Glomerular visceral epithelial cell (primary cell): ENCODE data around the gene TRRAP.
A peak's percentile ranks its signal among the peaks of the same experiment; 100 is the strongest.
"Not testable (repeated sequence)": the region's sequence is repeated elsewhere in the genome, so short reads cannot be mapped to it uniquely, and the experiment has no call there.

Source experiments
- DNase-seq: peaks from one replicate; pipeline ENCODE4 v3.0.0-alpha.2; 2016; ENCODE audit errors: extremely low spot score

TRRAP gene

DNA sequence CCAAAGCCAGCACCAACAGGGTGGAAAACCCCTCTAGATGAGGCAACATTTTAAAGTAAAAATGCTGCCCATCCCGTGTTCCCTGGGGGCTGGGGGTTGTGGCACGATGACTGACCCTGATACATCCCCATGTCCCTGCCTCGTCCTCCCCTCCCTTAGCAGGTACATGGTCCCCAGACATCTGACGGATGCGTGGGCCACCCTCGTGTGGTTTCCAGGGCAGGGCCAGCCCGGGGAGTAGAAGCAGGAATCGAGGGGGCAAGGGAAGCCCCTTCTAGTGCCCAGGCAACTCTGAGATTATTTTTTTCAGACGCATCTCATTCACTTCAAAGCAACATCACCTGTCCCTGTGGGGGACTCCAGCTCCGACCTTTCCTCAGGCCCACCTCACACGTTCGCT lies 12.0 kb upstream of the TRRAP start:
- no peak for DNase-seq

- no peak for DNase-seq
Observed at GRCh38 chr7:98866765-98867164, 11.6 kb upstream of the TRRAP start.

GRCh38 chr7:98868450-98868849 lies 9.9 kb upstream of the TRRAP start:
- DNase-seq = no peak

GRCh38 chr7:98869027-98869596 lies 9.2 kb upstream of the TRRAP start:
- DNase-seq = no peak

DNA sequence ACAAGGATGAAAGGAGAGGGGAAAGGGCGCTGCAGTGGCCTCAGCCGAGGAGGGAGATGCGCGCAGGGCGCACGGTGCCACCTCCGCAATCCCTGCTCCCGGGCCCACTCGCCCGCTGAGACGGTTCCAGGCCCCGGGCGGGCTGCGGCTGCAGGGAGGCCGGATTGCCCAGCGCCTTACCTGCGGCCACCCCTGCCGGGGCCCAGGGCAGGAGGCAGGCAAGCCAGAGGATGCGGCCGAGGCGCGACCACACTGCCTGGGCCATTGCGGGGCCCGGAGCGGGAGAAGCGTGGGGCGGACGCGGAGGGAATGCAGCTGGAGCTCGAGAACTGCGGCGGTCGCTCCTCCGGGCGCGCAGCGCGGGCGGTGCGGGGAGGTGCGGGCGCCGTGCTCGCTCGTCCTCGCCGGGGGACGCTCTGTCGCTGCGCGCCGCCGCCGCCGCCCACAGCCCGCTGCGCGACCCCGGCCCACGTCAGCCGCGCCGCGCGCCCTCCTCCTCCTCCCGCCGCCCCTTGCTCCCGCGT lies 8.7 kb upstream of the TRRAP start, which contains the start of gene TMEM130:
Gene TMEM130, minus strand, starts transcription at position 418 of the 524 bp plus-strand sequence. Its CDS starts 153 bp downstream, at position 265.
- DNase-seq = no peak

GRCh38 chr7:98870121-98870651 lies 8.1 kb upstream of the TRRAP start:
- DNase-seq = peak; percentile 44

DNA sequence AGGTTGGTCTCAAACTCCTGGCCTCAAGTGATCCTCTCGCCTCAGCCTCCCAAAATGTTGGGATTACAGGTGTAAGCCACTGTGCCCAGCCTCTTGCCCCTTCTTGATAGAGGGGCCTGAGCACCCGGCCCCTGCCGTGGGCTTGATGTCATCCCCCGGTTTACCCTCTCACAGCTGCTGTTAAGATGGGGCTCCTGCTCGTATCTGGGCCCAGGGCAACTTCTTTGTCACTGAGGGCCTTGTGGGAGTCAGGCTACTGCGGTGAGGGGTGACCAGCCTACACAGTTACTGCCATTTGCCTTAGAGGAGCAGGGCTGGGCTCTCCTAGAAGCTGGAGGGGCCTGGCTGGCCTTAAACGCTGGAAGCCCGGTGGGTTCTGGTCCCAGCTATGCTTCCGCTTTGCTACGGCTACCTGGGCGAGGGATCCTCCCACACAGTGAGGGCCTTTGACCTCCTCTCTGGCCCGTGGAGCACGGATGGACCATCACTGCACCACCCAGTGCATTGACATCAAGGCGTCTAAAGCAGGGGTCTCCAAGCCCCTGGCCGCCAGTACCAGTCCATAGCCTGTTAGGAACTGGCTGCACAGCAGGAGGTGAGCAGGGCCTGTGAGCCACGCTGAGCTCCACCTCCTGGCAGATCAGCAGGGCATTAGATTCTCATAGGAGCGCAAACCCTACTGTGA lies 7.4 kb upstream of the TRRAP start:
- DNase-seq = no peak

- no peak for DNase-seq
Observed at GRCh38 chr7:98872328-98872924, 5.9 kb upstream of the TRRAP start.

GRCh38 chr7:98873610-98874009 lies 4.7 kb upstream of the TRRAP start:
- DNase-seq = not testable (repeated sequence)

DNA sequence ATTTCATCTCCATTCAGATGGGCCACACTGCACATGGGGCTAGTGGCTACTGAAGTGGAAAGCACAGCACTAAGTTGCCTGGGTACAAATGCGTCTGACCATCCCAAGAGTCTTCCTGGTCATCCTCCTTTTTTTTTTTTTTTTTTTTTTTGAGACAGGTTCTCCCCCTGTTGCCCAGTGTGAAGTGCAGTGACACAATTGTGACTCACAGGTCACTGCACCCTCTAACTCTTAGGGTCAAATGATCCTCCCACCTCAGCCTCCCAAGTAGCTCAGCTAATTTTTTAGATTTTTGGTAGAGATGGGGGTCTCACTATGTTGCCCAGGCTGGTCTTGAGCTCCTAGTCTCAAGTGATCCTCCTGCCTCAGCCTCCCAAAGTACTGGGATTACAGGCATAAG lies 3.4 kb upstream of the TRRAP start:
- DNase-seq = no peak

- no peak for DNase-seq
Observed at GRCh38 chr7:98875501-98875900, 2.8 kb upstream of the TRRAP start.

GRCh38 chr7:98877146-98877545 lies 1.2 kb upstream of the TRRAP start:
- DNase-seq = no peak

GRCh38 chr7:98877692-98878364 lies 504 bp upstream of the TRRAP start:
- DNase-seq = no peak

GRCh38 chr7:98879198-98879978 lies 1.1 kb downstream of the TRRAP start:
- DNase-seq = peak; percentile 42

- DNase-seq = no peak
Observed at GRCh38 chr7:98879979-98880315, 1.6 kb downstream of the TRRAP start.

DNA sequence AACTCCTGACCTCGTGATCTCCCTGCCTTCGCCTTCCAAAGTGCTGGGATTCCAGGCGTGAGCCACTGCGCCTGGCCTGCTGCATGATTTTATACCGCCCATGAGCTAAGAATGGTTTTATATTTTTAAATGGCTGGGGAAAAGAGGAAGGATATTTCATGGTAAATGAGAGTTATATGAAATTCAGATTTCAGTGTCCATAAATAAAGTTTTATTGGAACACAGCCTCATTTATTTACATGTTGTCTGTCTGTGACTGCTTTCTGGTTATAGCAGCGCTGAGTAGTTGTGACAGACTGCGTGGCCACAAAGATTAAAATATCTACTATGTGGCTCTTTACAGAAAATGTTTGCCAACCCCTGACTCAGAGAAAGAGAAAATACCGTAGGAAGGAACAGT lies 2.2 kb downstream of the TRRAP start:
- DNase-seq = no peak

GRCh38 chr7:98881561-98882315 lies 3.4 kb downstream of the TRRAP start:
- no peak for DNase-seq

DNA sequence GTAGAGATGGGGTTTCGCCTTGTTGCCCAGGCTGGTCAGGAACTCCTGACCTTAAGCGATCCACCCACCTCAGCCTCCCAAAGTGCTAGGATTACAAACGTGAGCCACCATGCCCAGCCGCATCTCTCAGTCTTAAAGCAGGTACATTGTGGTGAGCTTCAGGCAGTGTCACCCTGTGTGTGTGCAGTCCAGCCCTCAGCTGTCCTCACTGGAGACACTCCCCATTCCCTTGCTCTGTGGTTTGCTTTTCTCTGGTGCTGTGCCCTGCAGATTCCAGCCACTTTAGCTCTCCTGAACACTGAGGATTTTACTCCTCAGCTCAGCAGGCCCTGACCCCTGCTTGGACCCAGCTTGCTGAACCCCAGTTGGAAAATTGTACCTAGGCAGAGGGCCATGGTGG lies 6.1 kb downstream of the TRRAP start:
- no peak for DNase-seq

GRCh38 chr7:98887038-98887437 lies 8.7 kb downstream of the TRRAP start:
- no peak for DNase-seq

GRCh38 chr7:98892609-98893008 lies 14.3 kb downstream of the TRRAP start:
- DNase-seq = no peak

- DNase-seq = no peak
Observed at GRCh38 chr7:98899816-98900215, 21.5 kb downstream of the TRRAP start.
